ENCODE data around the gene ZNRD2.
A peak's percentile ranks its signal among the peaks of the same experiment; 100 is the strongest.

Gene ZNRD2

DNA sequence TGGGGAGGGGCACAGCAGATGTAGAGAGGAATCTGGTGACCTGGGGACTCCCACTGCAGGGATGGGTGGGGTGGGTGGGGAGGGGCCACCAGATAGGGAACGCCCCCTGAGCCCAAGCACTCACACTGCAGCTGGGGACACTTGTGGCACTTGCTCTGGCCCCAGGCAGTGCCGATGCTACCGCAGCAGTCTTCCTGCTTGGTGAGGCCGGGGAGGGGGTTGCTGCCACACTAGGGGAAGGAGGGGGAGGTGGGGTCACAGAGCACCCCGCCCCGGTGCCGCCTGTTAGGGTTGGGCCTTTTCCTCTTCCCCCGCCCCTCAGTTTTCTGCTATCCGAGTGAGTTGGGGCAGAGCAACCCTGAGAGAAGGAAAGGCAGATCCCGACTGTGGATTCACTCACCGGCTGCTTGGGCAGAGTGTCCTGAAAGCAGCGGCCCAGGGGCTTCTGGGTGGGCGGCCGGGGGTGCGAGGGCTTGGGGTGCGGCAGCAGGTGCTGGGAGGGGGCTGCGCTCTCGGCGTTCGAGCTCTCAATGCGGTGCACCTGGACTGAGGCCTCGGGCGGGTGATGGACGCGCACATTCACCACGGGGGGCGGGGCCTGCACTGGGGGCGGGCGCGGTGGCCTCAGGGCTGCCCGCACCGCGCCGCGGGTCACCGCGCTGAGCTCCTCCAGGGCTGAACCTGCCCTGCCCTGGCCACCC, 16.8 kb upstream of the ZNRD2 start:
- Histone ChIP-seq H3K4me1 (ENCODE audit: control insufficient read depth, insufficient read depth, low read length) (peaks cover 41% of the 10 kb centered on the region), H3K9me3 (replicated peaks; ENCODE audit: low read length) (no peaks in the 10 kb centered on the region), H3K36me3 (ENCODE audit: insufficient read depth, low read length) (peaks cover 33% of the 10 kb centered on the region), H3K4me3 (ENCODE audit: low read length) (no peak overlapping the region), H3K4me2 (ENCODE audit: low read length) (no peak overlapping the region), H3K27me3 (ENCODE audit: control insufficient read depth, insufficient read depth, low read length) (no peaks in the 10 kb centered on the region), H3K9ac (ENCODE audit: low read depth, low read length) (no peak overlapping the region)

DNA sequence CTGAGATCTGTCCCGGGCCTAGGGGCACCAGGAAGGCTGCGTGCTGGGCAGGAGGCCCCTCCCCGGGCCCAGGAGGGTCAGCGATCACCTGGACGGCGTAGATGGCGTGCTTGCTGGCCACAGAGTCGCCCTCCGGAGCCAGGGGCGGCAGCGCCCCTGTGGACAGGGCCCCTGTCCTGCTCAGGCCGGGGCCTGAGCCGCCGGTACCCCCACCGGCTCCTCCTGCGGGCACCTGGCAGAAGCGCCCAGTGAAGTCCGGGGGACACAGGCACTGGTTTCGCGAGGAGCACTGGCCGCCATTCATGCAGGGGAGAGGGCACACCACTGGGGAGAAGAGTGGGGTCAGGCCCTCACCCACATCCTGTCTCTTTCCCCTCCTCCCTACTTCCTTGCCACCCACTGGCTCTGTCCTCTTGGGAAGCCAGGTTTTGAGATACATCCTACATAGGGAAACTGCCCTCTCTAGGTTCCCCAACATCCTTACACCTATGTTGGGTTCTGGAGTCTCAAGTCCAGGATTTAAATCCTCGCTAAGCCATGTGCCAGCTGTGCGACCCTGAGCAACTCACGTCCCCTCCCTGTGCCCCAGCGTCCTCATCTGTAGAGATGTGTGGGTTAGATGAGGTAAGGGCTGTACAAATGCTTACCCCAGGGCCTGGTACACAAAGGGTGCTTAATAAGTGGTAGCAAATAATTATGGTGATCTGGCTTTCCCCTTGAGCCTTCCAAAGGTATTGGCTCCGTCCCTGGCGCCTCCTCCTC, 16.0 kb upstream of the ZNRD2 start:
- peaks cover 48% of the 10 kb centered on the region for H3K4me1 ChIP-seq (ENCODE audit: control insufficient read depth, insufficient read depth, low read length)
- no peaks in the 10 kb centered on the region for H3K9me3 ChIP-seq (replicated peaks; ENCODE audit: low read length)
- H3K4me2 ChIP-seq (ENCODE audit: low read length), result peak overlapping the region; percentile 9
- H3K36me3 ChIP-seq (ENCODE audit: insufficient read depth, low read length), result peaks cover 25% of the 10 kb centered on the region
- H3K4me3 ChIP-seq (ENCODE audit: low read length), result no peak overlapping the region
- no peaks in the 10 kb centered on the region for H3K27me3 ChIP-seq (ENCODE audit: control insufficient read depth, insufficient read depth, low read length)
- no peak overlapping the region for H3K9ac ChIP-seq (ENCODE audit: low read depth, low read length)

DNA sequence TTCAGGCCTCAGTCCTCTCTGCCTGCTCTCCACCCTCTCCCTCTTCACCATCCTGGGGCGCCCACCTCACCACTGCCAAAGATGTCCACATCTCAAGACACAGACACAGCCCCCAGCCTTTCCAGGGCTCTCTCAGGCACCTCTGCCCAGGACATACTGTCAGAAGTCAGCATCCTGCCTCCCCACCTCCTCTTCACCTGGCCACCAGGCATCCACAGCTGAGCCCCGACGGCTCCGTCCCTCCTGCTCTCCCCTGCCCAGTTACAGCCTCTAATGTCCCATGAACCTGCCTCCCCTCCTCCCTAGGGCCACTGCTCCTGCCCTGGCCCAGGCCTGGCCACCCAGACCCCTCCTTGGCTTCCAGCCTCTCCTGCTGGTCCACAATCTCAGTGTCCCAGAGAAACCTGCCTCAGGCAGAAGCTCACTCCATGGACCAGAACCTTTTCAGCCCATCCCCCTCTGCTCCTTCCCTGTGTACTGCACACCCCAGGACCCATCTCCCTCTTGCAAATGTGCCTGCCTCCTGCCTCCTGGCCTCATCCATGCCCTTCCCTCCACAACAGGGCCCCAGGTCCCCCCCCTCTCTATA, 15.3 kb upstream of the ZNRD2 start:
- Histone ChIP-seq H3K27me3 (ENCODE audit: control insufficient read depth, insufficient read depth, low read length) (no peaks in the 10 kb centered on the region), H3K9ac (ENCODE audit: low read depth, low read length) (no peak overlapping the region), H3K4me3 (ENCODE audit: low read length) (peak overlapping the region; percentile 56), H3K4me1 (ENCODE audit: control insufficient read depth, insufficient read depth, low read length) (peaks cover 55% of the 10 kb centered on the region), H3K4me2 (ENCODE audit: low read length) (peak overlapping the region; percentile 93), H3K9me3 (replicated peaks; ENCODE audit: low read length) (no peaks in the 10 kb centered on the region), H3K36me3 (ENCODE audit: insufficient read depth, low read length) (peaks cover 22% of the 10 kb centered on the region)

DNA sequence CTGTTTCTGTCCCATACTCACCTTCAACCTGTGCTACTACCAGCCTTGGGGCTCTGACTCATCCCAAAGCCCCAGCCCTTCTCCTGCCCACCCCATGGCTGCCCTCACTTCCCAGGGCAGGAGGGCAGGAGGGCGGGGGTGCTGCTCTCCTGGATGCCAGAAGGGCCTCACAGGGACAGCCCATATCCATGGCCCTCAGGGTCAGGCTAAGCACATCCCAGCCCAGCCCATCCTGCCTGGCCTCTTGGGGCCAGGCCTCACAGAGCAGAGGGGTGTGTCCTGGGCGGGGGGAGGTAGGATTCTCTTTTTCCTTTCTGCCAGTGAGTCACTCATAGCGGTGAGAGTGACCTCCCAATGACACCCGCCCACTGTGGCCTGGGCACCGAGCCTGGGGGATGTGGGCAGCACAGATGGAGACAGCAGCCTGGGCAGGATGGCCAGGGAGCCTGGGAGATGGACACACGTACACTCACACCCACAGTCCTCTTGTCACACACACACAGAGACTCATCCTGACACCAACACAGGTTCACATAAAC, 14.5 kb upstream of the ZNRD2 start:
- no peaks in the 10 kb centered on the region for H3K27me3 ChIP-seq (ENCODE audit: control insufficient read depth, insufficient read depth, low read length)
- H3K4me2 ChIP-seq (ENCODE audit: low read length), result peak overlapping the region; percentile 93
- peak overlapping the region; percentile 56 for H3K4me3 ChIP-seq (ENCODE audit: low read length)
- peaks cover 21% of the 10 kb centered on the region for H3K36me3 ChIP-seq (ENCODE audit: insufficient read depth, low read length)
- peak overlapping the region; percentile 13 for H3K9ac ChIP-seq (ENCODE audit: low read depth, low read length)
- no peaks in the 10 kb centered on the region for H3K9me3 ChIP-seq (replicated peaks; ENCODE audit: low read length)
- peaks cover 64% of the 10 kb centered on the region for H3K4me1 ChIP-seq (ENCODE audit: control insufficient read depth, insufficient read depth, low read length)

DNA sequence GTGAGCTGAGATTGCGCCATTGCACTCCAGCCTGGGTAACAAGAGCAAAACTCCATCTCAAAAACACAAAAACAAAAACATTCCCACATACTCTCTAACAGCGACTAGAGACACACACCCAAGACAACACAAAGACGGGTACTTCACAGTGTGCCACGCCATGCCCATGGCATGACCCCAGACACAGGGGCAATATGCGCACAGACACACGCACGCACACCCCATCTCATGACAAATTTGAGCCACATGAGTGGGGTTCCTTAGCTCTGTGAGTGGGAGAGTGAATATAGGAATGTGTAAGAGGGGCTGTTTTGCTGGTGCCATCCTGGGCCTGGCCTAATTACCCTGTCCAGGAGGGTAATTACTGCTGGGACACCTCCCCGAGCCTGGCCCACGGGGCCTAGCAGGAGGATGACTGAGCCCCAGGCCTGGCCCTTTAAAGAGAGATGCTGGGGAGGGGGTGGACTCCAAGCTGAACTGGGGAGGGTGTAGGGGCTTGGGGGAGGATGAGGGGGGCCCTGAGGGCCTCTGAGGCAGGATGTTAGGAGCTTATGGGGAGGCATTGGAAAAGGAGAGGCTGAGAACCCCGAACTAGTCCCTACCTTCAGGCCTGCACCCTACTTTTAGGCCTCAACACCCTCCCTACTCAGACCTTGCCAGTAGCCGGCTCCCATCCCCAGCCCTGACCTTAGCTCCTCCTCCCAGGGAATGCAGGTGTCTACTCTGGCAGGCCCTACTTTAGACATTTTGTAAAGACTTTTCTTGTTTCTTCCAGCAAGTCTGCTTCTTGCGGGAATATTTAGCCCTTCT, 13.6 kb upstream of the ZNRD2 start:
- Histone ChIP-seq H3K27me3 (ENCODE audit: control insufficient read depth, insufficient read depth, low read length) (no peaks in the 10 kb centered on the region), H3K36me3 (ENCODE audit: insufficient read depth, low read length) (peaks cover 12% of the 10 kb centered on the region), H3K4me3 (ENCODE audit: low read length) (peak overlapping the region; percentile 74), H3K9ac (ENCODE audit: low read depth, low read length) (peak overlapping the region; percentile 78), H3K9me3 (replicated peaks; ENCODE audit: low read length) (no peaks in the 10 kb centered on the region), H3K4me2 (ENCODE audit: low read length) (peak overlapping the region; percentile 93), H3K4me1 (ENCODE audit: control insufficient read depth, insufficient read depth, low read length) (peaks cover 66% of the 10 kb centered on the region)

DNA sequence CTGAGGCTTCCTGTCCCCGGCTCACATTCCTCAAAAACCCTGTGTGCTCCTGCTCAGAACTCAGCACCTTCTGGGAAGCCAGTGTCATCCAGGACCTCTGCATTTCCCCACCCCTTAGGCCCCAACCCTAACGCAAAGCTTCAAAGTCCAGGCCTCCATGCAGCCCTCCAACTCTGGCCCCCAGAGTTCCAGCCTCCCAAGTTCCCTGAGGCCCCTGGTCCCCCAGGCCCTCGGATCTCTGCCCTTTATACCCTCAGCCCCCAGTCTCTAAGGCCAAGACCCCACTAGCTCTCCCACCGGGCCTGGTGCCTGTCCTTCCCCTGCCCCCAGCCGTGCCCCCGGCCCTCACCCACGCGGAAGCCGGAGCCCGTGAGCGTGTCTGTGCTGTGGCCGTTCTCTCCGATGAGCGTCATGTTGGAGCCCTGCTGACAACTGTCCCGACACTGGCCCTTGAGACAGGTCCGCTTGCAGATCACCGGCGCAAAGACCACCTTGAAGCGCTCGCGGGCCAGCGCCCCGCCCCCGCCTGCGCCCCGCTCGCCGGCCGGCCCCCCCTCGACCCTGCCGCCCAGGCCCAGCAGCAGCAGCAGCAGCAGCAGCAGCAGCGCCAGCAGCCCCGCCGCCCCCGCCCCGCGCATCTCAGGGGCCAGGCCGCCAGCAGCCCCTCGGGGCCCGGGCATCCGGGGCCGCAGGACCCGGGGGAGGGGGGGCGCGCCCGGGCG, 12.8 kb upstream of the ZNRD2 start:
- Histone ChIP-seq H3K9me3 (replicated peaks; ENCODE audit: low read length) (no peaks in the 10 kb centered on the region), H3K36me3 (ENCODE audit: insufficient read depth, low read length) (peaks cover 4% of the 10 kb centered on the region), H3K4me3 (ENCODE audit: low read length) (peak overlapping the region; percentile 74), H3K27me3 (ENCODE audit: control insufficient read depth, insufficient read depth, low read length) (no peaks in the 10 kb centered on the region), H3K4me1 (ENCODE audit: control insufficient read depth, insufficient read depth, low read length) (peaks cover 66% of the 10 kb centered on the region), H3K4me2 (ENCODE audit: low read length) (peak overlapping the region; percentile 93), H3K9ac (ENCODE audit: low read depth, low read length) (peak overlapping the region; percentile 78)

DNA sequence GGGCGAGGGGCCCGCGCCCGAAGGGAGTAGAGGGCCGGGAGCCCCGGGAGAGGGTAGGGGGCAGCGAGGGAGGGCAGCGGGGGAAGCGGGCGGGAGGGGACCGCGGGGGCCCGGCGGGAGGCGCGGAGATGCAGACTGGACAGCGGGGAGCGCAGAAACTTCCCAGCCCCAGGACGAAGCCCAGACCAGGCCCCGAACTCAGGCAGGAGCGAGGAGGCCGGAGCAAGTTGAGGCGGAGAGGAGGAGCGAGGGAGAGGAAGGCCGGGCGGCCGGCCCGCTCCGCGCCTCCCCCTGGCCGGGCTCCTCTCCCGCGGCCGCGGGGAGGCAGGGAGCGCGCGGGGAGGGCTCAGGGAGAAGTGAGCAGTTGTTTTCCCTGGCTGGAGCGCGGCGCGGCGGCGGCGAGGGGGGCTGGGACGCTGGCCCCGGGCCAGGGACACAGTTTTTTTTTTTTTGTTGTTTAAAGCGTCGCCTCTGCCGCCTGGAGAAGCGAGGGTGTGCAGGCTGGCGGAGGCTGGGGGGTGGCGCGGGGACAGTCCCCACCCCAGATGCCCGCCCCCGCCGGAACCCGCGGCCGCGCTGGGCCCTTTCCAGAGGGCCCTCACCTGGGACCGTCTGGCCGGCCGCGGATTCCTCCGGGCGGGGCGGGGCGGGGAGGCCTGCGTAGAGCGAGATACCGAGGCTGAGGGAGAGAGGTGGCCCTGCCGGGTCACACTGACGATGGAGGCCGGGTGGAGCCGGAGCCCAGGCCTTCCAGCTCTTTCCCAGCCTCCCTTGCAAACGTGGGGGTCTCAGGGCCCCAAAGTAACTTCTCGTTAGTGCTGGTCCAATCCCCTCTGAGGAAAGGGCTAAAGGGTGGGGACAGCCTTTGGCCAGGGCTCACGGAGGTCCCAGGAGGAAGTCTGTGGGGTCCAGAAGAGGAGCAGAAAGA, 12.0 kb upstream of the ZNRD2 start, which contains the start of gene LTBP3:
Gene LTBP3 (minus strand): TSS at position 358 of the 928 bp plus-strand sequence. CDS start 400 bp downstream, outside the sequence.
- no peaks in the 10 kb centered on the region for H3K27me3 ChIP-seq (ENCODE audit: control insufficient read depth, insufficient read depth, low read length)
- H3K9me3 ChIP-seq (replicated peaks; ENCODE audit: low read length), result no peaks in the 10 kb centered on the region
- H3K36me3 ChIP-seq (ENCODE audit: insufficient read depth, low read length), result no peaks in the 10 kb centered on the region
- H3K9ac ChIP-seq (ENCODE audit: low read depth, low read length), result peak within 1 kb of the TSS; percentile 78
- peak within 1 kb of the TSS; percentile 74 for H3K4me3 ChIP-seq (ENCODE audit: low read length)
- peaks cover 66% of the 10 kb centered on the region for H3K4me1 ChIP-seq (ENCODE audit: control insufficient read depth, insufficient read depth, low read length)
- peak within 1 kb of the TSS; percentile 93 for H3K4me2 ChIP-seq (ENCODE audit: low read length)

DNA sequence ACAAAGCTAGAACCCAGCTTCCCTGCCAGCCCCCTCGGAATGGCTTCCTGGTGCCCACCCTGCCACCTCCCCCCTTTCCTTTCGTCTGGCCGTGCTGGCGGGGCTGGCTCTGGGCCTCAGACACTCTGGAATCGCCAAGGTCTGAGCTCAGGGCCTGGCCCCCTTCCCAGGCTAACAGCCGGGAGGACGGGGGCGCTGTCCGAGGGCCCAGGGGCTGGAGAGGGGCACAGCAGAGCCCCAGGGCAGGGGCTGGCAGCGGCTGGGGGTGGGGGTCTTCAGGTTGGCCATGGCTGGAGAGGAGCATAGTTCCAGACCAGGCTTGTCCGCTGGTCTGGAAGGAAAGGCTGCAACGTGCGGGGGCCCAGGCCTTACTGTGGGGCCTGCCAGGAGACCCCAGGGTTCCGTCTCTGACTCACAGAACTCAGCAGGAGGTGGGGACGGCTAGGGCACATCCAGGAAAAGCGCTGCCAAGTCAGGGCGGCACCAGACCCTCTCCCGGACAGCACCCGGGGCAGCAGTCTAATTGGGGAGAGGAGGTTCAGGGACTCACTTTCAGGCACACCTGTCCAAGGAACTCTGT, 11.3 kb upstream of the ZNRD2 start:
- H3K4me3 ChIP-seq (ENCODE audit: low read length), result peak overlapping the region; percentile 57
- peak overlapping the region; percentile 75 for H3K9ac ChIP-seq (ENCODE audit: low read depth, low read length)
- peak overlapping the region; percentile 93 for H3K4me2 ChIP-seq (ENCODE audit: low read length)
- H3K9me3 ChIP-seq (replicated peaks; ENCODE audit: low read length), result no peaks in the 10 kb centered on the region
- H3K27me3 ChIP-seq (ENCODE audit: control insufficient read depth, insufficient read depth, low read length), result no peaks in the 10 kb centered on the region
- H3K36me3 ChIP-seq (ENCODE audit: insufficient read depth, low read length), result no peaks in the 10 kb centered on the region
- peaks cover 63% of the 10 kb centered on the region for H3K4me1 ChIP-seq (ENCODE audit: control insufficient read depth, insufficient read depth, low read length)

DNA sequence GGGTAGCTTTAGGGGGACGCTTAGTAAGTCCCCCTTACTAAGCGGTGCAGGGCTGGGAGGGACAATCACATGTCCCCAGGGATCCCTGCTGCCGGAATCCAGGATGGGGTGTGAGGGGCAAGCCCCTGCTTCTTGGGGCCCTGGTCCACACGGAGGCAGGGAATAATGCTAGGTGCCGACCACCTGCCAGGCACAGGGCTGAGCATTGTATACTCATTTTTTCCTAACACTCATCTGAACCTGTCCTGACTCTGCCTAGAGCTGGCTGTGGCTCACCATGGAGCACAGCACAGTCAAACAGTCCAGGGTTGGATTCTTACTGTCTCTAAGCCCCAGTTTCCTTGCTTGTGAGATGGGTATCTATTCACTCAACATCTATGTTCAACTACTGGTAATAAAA, 10.7 kb upstream of the ZNRD2 start:
- Histone ChIP-seq H3K9me3 (replicated peaks; ENCODE audit: low read length) (no peaks in the 10 kb centered on the region), H3K36me3 (ENCODE audit: insufficient read depth, low read length) (no peaks in the 10 kb centered on the region), H3K4me1 (ENCODE audit: control insufficient read depth, insufficient read depth, low read length) (peaks cover 58% of the 10 kb centered on the region), H3K4me2 (ENCODE audit: low read length) (peak overlapping the region; percentile 93), H3K9ac (ENCODE audit: low read depth, low read length) (peak overlapping the region; percentile 75), H3K27me3 (ENCODE audit: control insufficient read depth, insufficient read depth, low read length) (no peaks in the 10 kb centered on the region), H3K4me3 (ENCODE audit: low read length) (peak overlapping the region; percentile 57)
